Medulla oblongata (tissue), 1 donor: Measurements from ENCODE around the gene NBPF9.
A peak's percentile ranks its signal among the peaks of the same experiment; 100 is the strongest.
"Not testable (repeated sequence)": the region's sequence is repeated elsewhere in the genome, so short reads cannot be mapped to it uniquely, and the experiment has no call there.

Experiments used
- DNase-seq: peaks from one replicate; pipeline ENCODE4 v3.0.0-alpha.2; 2015; ENCODE audit errors: extremely low spot score

Gene NBPF9, protein sequence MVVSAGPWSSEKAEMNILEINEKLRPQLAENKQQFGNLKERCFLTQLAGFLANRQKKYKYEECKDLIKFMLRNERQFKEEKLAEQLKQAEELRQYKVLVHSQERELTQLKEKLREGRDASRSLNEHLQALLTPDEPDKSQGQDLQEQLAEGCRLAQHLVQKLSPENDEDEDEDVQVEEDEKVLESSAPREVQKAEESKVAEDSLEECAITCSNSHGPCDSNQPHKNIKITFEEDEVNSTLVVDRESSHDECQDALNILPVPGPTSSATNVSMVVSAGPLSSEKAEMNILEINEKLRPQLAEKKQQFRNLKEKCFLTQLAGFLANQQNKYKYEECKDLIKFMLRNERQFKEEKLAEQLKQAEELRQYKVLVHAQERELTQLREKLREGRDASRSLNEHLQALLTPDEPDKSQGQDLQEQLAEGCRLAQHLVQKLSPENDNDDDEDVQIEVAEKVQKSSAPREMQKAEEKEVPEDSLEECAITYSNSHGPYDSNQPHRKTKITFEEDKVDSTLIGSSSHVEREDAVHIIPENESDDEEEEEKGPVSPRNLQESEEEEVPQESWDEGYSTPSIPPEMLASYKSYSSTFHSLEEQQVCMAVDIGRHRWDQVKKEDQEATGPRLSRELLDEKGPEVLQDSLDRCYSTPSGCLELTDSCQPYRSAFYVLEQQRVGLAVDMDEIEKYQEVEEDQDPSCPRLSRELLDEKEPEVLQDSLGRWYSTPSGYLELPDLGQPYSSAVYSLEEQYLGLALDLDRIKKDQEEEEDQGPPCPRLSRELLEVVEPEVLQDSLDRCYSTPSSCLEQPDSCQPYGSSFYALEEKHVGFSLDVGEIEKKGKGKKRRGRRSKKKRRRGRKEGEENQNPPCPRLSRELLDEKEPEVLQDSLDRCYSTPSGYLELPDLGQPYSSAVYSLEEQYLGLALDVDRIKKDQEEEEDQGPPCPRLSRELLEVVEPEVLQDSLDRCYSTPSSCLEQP (N-terminal part only)

GRCh38 chr1:149103109-149104081 lies at the start of gene NBPF9:
Gene NBPF9 (minus strand): TSS chr1:149103551. CDS start chr1:149082139, 21,412 bp downstream.
- DNase-seq, result peak; percentile 3

DNA sequence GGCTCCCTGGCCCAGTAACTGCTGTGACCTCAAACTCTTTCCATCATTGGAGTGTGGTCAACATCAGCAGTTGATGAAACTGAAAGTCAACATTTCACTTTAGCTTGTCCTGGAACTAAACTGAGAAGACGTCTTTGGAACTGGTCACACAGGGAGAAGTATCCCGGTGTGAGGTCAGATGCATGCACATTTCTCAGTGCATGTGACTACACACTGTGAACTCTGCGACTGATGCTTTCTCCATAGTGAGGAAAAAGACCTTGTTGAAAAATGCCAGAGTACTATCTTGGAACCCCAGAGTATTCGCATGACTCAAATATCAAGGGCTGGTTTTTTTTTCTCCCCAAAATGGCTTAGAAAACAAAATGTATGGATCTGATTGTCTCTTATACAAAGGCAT lies 46.6 kb upstream of the NBPF9 start:
- DNase-seq, result peak; percentile 0

DNA sequence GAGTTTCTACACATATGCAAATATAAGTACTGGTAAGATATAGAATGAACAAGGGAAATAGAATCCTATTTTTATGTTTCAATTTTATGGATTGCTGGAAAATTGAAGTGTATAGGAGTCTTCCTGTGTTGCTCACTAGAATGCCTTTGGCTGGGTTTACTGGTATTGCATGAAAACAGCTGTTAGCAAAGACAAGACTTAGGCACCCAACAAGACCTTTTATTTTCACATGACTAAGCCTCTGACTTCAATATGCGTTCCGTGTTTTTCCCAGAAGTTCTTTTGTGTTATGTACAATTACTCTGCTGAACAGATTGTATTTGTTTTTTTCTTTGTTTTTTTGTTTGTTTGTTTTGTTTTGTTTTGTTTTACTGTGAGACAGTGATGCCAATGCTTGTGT lies 34.2 kb upstream of the NBPF9 start:
- DNase-seq, result not testable (repeated sequence)

DNA sequence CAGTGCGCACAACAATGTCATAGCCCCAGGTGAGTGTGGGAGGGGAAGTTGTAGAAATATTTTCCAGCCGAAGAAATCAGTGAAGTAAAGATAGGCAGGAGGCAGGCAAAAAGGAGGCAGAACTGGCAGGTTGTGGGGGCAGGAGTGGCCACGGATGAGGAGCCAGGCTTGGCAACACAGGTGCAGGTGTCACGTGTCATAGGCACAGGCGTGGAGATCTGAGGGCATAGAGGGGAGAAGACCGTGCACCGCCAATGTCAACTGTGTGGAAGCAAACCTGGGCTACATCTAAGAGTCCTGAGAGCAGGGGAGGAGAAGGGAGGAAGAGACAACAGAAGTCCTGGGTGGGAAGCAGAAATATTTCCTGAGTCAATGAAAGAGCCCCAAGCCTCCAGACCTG lies 27.6 kb upstream of the NBPF9 start:
- DNase-seq, result not testable (repeated sequence)

DNA sequence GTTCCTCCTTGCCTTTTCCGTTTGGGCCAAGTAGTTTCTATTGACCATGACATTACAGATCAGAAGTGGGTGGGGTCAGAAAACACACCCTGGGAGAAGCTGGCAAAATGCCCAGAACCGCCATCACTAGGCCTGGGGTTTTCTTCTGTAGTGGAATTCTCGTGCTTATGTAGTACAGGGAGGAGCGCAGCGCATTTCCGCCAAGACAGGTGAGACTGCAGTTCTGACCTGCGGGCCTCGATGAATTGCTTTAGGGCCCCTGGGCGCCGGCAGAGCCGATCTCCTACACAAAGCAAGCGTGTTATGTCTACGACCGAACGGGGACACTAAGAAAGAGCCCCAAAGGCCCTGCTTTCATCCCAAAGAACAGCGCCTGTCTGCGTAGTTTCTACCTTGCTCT lies 25.9 kb upstream of the NBPF9 start:
- DNase-seq, result not testable (repeated sequence)

DNA sequence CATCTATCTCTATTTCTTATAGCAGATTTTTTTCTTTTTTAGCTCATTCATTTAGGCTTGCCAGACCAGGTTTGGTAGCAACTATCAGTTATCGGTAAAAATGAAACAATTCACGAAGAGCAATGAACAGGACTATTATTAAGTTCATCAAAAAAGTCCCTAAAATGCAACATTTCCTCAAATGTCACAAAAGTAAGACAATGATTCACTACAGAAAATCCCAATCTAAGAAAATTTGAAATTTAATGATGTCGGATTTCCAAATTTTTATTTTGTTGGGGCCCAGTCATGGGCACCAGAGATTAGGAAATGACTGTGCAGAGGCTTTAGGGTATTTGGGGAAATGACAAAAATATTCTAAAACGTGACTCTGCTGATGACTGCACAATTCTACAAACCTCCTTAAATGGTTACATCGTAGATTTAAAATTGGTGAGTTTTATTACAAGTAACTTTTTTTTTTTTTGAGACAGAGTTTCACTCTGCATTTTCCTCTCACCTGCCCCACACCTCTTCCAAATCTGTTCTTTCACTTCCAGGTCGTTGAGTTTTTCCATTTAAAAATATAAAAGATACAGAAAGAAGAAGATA lies 23.3 kb upstream of the NBPF9 start:
- not testable (repeated sequence) for DNase-seq

DNA sequence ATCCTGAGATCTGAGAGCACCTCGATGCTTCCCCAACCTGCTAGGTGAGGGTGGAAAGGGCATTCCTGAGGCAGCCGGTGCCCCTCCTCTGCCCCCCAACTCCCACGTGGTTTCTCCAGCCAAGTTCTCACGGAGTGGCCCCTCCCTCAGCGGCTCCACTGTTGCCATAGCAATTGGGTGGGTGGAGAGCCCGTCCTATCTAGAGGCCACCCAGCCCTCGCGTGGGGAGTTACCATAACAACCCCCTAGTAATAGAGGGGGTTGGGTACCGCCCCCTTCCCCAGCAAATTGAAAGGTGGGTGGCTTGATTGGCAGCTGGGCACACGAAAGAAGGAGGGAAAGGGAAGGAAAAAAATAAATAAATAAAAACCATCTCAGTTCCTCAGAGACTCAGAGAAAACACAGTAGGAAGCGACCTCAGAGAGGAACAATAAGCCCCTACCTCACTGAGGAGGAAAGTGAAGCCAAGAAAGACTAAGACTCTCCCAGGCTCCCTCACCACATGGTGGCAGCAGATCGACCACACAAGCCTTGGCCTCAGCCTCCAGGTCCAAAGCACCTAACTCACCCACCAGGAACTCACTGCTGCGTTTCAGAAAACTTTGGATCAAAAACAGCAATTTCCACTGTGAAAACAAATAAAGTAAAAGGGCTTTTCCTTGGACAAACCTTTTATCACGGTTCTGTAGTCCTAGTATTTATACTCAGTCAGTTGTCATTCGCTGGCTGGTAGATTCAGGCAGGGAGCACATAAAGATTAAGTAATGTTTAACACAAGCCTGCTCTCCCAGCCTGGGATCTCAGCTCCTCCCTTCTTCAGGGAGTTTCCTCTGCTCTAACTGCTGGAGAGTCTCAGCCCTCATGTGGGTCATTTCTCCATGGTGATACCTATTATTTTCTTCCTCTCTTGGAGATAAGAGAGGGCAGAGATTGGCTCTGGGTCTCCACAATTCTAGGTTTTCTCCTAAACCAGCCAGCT lies 20.9 kb upstream of the NBPF9 start:
- DNase-seq, result not testable (repeated sequence)

DNA sequence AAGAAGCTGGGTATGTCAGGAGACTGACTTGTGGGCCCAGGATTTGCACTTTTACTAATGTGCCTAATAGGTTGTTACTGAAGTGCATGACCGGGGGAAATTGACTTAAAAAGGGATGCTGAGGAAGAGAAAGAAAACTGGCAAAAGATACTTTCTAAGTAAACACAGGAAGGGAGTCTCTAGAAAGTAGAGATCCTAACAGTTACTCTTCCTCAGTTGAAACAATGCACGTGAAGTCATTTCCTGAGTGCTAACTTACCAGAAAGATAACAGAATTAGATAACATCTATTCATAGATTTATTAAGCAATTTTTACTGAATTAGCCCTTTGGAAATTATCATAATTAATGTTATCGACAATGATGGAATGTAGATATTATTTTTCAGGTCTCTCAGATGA lies 9.5 kb upstream of the NBPF9 start:
- DNase-seq, result not testable (repeated sequence)

- not testable (repeated sequence) for DNase-seq
Observed at GRCh38 chr1:149110343-149110742, 7.0 kb upstream of the NBPF9 start.

- not testable (repeated sequence) for DNase-seq
Observed at GRCh38 chr1:149102574-149102973, 777 bp downstream of the NBPF9 start.

- not testable (repeated sequence) for DNase-seq
Observed at GRCh38 chr1:149098276-149098675, 5.1 kb downstream of the NBPF9 start.

DNA sequence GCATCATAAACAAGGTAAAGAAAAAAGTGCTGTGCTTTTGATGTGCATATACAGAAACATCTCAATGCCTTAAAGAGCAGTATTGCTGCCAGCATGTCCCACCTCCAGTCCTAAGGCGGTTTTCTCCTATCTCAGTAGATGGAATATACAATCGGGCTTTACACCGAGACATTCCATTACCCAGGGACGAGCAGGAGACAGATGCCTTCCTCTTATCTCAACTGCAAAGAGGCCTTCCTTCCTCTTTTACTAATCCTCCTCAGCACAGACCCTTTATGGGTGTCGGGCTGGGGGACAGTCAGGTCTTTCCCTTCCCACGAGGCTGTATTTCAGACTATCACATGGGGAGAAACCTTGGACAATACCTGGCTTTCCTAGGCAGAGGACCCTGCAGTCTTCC lies 10.2 kb downstream of the NBPF9 start:
- DNase-seq, result not testable (repeated sequence)

DNA sequence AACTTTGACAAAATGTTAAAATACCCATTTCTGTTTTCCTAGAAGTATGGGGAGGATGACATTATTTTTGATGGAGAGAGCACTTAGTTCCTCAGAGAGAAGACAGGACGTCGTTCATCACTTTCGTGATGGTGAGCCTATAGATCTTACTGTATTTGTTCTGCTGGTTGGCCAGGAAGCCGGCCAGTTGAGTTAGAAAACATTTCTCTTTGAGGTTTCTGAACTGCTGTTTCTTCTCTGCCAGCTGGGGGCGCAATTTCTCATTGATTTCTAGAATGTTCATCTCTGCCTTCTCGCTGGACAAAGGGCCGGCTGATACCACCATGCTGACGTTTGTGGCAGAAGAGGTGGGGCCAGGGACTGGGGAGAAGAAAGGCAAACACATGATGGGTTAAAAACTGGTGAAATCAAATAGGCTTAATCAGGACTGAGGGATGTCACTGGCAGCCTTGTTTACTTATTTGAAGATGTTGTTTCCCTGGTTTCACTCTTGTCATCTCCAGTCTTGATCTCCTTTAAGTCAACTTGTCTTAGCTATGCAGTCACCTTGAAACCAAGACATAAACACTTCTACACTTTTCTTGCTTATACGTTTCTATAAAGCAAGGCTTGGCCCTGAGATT lies 27.7 kb downstream of the NBPF9 start:
- DNase-seq, result not testable (repeated sequence)

GRCh38 chr1:149064611-149065010 lies 38.7 kb downstream of the NBPF9 start:
- DNase-seq, result not testable (repeated sequence)

- not testable (repeated sequence) for DNase-seq
Observed at GRCh38 chr1:149043056-149043455, 60.3 kb downstream of the NBPF9 start.

- not testable (repeated sequence) for DNase-seq
Observed at GRCh38 chr1:149033916-149034315, 69.4 kb downstream of the NBPF9 start.

DNA sequence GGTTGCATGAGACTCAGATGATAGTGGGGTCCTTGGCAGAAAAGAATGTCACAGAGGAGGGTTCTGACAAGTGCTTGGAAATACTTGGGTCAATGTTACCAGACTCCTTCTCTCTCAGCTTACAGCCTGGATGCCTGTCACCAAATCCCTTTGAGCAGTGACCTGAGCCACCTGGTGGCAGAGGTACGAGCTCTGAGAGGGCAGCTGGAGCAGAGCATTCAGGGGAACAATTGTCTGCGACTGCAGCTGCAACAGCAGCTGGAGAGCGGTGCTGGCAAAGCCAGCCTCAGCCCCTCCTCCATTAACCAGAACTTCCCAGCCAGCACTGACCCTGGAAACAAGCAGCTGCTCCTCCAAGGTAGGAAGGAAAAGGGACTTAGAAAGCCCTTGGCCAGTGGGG lies 79.0 kb downstream of the NBPF9 start:
- DNase-seq, result not testable (repeated sequence)

DNA sequence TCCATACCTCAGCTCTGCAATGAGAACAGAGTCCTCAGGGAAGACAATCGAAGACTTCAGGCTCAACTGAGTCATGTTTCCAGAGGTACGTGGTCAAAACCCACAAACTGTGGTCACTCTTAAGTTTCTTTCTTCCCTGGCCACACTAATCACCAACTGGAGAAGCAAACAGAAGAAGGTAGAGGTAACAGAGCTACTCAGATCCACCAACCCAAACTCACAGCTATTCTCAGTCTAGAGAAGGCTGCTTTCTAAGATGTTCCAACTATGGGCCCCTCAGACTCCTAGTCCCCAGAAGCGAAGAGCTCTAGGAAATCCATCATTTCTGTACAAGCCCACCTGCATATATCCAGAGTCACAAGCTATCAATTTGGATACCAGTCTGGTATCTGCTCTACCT lies 84.8 kb downstream of the NBPF9 start:
- not testable (repeated sequence) for DNase-seq

DNA sequence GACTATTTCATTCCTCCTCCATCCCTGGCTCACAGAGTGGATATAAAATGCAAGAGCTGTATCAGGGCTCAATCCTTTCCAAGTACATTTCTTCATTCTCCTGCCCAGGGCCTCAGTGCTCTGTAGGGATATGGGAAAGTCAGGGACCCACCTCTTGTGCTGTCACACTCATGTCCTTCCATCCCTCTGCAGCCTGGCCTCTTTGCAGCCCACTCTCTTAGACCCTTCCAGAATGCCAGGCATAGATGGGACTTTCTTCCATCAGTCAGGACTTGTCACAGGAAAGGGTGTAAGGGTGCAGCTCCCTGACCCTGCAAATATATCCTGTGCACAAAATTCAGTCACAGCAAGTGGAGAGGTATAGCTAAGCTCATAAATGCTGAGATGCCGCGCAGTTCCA lies 86.7 kb downstream of the NBPF9 start:
- not testable (repeated sequence) for DNase-seq
